GM18868 (cell line): ENCODE measurements around the gene CATSPER3.

Experiments used
- ATAC-seq: cut with Tn5 transposase; IDR thresholded peaks from one replicate; pipeline ENCODE4 v1.9.1; 2021; ENCODE audit warnings: mild to moderate bottlenecking, moderate library complexity; ENCODE audit not compliant: unreplicated experiment

CATSPER3 gene

DNA sequence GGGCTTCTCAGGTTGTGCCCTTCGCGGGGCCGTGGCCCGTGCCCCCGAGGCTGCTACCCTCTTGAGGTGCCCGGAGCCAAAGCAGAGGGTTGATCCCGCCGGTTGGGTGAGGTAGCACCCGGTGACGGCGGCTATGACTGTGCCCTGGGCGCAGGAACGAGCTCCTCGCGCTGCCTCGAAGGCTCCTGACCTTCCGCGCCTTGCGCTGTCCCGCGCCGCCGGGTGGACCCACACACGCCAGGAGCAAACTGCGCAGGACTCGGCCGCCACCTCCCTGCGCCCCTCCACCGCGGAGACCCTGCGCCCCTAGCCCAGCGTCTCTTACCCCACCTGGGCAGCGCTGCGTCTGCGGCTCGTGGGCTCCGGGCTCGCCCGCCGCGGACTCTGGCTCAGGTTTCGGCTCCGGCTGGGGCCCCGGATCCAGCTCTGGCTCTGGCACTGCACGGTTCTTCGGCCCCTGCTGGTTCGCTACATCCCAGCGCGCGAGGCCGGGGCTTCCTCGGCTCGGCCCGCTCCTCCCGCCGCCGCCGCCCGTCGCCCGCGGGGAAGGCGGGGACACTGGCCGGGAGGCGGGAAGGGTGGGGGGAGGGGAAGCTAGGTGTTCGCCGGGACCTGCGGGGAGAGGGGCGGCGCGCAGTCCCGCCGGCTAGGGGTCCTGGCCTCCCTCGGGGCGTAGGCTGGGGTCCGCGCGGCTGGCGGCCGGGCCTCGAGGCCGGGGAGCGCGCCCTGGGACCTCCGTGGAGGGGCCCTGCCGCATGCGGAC lies 71.7 kb downstream of the CATSPER3 start:
- ATAC-seq: no peak

GRCh38 chr5:135040034-135040332 lies 72.3 kb downstream of the CATSPER3 start:
- no peak for ATAC-seq

GRCh38 chr5:135040333-135041144 lies 72.8 kb downstream of the CATSPER3 start:
- ATAC-seq: no peak

DNA sequence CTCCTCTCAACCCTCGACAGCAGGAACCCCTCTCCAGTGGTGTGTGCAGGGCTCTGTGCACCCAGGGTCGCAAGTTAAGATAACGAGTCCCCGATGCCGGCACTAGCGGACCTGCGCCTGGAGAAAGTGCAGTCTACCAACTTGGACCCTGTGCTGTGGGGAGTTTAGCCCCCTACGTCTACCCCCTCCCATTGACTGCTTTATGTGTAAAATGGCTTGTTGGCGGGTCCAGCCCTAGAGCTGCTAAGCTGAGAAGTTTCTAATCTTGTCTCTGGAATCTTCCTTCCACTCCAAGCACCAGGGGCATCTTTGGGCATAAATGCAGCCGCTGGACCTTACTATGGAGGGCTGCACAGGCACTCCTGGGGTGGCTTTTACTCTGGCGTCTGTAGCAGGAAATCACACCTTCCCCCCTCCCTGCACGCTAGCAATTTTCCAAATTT lies 73.5 kb downstream of the CATSPER3 start:
- ATAC-seq: no peak

DNA sequence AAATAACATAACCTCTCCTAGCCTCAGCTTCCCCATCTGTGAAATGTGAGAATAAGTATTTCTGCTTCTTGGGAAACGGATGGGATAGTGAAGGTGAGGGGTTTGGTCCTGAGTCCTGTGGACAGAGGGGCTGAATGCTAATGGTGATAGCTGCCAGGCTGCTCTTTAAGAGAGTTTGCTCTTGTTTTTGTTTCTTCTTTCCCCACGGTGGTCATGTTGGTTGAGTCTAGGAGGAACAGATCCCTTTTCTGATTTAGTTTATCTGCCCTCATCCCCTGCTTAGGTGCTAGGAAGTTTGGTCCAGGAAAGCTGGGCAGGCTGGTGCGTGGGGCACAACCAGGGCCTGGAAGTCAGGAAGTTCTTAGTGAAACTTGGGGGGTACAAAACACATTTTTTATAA lies 74.0 kb downstream of the CATSPER3 start:
- no peak for ATAC-seq

GRCh38 chr5:135042595-135042994 lies 74.9 kb downstream of the CATSPER3 start:
- no peak for ATAC-seq

DNA sequence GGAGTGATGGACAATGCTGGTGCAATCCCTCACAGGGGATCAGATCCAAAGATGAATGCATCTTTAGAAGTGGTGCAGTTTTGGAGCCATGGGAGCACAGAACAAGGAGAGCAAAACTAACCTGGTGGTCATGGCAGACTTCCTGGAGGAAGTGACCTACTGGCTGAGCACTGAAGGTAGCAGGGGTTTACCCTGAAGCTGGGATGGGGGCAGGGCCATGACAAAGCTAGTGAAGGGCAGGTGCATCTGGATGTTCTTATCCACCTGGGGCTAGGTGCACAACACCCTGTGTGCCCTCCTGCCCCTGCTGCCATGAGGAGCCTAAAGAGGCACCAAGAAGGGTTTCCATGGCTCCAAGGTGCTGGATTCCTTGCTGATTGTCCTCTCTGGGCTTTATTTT lies 77.8 kb downstream of the CATSPER3 start:
- no peak for ATAC-seq

DNA sequence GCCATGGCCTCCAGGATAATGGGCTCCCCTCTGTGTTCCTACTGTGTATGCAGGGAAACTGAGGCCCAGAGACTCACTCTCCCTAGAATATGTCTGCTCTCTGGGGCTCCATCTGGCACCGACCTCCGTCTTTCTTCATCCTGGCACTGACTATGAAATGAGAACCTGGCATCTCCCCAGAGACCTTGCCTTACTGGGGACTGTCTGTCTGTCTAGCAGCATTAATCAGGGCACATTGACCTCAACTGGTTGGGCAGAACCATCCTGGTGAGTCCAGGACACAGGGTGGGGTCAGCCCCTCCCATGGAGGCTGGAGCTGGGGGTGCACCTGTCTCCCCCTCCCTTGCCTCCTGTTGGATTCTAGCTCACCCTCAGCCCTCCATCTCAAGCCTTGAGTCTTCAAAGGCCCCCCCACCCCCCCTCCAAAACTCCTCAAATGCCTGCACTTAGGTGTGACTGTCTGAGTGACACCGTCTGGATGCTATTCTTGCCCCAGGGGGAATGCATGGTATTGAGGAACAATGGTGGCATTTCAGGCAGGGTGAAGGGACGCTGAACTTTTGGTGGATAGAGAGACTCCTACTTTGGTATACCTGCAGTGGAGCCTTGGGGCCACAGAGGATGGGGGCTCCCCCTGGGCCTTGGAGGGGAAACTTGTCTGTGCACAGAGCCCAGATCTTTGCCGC lies 79.1 kb downstream of the CATSPER3 start:
- ATAC-seq: no peak

DNA sequence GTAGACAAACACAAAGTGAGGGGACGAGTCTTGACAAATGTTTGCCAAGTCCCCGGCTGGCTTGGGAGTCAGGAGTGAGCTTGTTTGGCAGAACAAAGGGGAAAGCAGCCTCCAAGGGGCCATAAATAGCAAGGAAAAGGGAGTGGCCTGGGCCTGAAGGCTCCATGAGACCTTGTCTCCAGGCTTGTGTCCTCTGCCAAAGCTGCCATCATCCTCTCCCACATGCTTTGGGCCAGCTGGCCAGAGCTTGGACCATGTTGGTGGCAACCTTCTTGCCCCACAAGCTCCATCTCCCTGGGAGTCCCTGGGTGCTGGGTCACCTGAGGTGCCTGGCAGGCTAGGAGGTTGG lies 79.6 kb downstream of the CATSPER3 start:
- ATAC-seq: no peak

- no peak for ATAC-seq
These were observed 80.6 kb downstream of the CATSPER3 start for GRCh38 chr5:135048286-135048685.

DNA sequence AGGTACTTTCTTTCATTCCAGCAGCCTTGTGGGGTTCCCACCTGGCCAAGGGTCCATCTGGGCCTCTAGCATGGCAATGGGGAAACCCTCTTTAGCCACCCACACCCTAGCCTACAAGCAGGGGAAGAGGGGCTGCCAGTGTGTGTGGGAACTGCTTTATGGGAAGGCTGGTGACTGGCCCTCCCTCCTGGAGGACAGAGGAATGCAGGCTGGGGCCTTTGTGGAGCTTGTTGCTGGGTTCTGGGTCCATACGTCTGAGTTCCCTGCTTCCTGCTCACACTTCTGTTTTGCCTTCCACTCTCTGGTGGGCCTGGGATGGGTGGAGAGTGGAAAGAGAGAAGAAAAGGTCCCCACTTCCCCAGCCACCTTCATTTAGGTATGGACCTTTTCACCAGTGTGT lies 81.2 kb downstream of the CATSPER3 start:
- ATAC-seq: no peak

DNA sequence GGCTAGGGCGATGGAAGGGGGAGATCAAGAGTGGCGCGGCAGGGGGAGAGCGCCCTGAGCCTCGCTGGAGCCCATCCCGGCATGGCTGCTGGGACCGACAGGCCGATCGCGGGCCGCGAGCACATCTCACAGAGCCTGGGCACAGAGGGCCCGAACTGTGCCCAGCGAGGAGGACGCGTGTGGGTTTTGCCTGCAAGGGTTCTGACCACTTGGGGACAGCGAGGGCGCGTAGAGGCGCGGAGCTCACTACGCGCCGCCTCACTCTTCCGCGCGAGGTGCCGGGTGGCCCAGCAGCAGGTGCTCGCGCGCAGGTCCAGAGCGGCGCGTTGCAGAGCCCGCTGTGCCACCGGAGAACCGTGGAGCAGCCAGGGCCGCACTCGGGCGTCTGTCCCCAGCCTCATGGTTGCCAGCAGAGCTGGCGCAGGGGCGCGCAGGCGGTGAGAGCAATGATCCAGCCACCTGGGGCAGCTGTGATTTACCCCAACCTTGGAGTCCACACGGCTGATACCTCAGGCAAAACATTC lies 82.6 kb downstream of the CATSPER3 start:
- no peak for ATAC-seq

DNA sequence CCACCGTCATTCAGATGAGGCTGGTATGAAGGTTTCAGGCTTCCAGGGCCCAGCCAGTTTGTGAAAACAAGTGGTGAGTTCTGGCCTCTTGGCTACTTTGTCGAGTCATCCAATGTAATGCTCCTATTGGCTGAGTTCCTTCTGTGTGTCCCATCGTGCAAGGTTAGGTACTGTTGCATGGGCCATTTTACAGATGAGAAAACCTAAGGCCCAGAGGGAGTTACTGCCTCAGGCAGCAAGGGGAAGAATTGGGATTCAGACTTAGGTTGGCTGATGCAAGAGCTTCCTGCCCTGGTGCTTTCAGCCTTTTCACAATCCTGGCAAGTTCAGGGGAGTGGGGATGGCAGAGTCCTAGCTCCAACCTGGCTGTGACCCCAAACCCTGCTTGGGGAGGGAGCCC lies 83.7 kb downstream of the CATSPER3 start:
- ATAC-seq: no peak

DNA sequence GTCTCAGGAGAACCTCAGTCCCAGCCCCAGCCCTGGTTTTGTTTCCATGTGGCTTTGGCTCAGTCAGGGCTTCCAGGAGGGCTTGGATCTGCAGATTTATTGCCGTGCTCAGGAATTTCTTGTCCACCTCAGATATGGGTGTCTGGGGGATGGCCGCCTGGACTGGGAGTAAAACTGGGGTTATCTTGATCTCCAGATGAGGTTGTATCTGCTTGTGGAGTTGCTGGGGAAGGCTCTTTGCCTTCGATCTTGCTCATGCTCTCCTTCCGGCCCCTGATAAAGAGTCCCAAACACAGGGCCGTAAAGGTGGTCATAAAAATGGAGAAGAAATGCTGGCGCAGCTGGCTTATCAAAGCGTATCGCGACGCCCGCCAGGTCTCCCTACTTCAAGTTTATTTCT lies 84.2 kb downstream of the CATSPER3 start:
- no peak for ATAC-seq

GRCh38 chr5:135052511-135053145 lies 84.9 kb downstream of the CATSPER3 start:
- no peak for ATAC-seq

DNA sequence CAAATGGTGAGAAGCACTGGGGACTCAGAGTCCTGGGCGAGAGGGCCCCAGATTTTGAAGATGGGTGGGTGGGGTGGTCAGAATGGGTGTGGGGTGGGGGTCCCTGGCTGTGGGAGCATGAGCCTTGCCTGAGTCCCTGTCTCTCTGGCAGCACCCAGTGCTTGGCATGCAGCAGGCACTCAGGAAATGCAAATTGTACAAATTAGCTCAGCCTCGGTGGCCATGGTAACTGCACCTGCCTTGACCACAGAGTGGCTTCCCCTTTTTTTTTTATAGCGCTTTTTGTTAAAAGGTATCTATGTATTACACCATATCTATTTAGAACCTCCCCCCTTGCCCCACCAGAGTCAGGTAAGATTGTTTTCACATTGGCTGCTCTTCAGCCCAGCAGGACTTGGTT lies 85.6 kb downstream of the CATSPER3 start:
- peak; percentile 93 for ATAC-seq

DNA sequence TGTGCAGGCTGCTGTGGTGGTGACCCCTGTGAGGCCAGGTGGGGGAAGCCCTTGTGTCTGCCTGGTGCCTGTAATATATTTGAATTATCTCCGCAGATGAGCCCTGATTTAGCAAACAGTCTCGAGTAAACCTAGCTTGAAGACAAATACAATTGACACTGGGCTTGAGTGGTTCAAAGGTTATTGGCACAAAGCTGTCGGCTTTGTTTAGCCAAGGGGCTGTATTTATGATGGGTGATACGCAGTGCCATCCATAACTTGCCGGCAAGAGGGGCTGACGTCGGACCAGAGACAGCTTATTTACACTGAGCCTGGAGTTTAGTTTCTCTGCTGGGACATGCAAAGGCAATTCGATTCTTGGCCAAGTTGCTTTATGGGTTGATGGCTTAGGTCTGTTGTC lies 86.3 kb downstream of the CATSPER3 start:
- ATAC-seq: no peak

GRCh38 chr5:135054546-135054945 lies 86.8 kb downstream of the CATSPER3 start:
- no peak for ATAC-seq

- no peak for ATAC-seq
These were observed 87.7 kb downstream of the CATSPER3 start for GRCh38 chr5:135055396-135055795.

- ATAC-seq: no peak
These were observed 88.8 kb downstream of the CATSPER3 start for GRCh38 chr5:135056316-135057030.

DNA sequence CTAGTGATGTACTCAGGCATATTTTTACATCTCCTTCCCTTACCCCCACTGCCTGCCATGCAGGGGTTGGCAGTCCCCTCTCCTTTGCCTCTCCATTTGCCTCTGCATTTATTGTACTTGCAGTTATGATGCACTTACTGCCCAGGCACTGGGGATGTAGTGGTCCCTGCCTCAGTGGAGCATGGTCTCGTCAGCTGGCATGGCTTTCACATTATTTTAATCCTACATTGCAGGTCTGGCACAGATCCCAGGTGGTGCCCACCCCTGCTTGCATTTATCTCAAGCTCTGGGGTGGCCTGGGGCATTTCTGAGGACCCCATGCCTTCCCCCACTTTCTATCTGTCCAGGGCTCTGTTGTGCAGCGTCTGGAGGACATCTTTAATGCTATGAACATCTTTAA lies 89.5 kb downstream of the CATSPER3 start:
- ATAC-seq: no peak
